ENCODE data around the gene STK33.

- no peak for TF ChIP-seq POLR2AphosphoS5 (IDR thresholded peaks at IDR 0.05; ENCODE audit: low read depth, low read length)
- no peak for TF ChIP-seq POLR2A (IDR thresholded peaks at IDR 0.05; ENCODE audit: low read depth, low read length)
- TF ChIP-seq TAF1 (IDR thresholded peaks at IDR 0.05; ENCODE audit: low read depth, low read length), result no peak
- no peak for TF ChIP-seq PAX5 (IDR thresholded peaks at IDR 0.05; ENCODE audit: insufficient read depth, low read length, severe bottlenecking)
These were observed 62.0 kb downstream of the STK33 start for GRCh38 chr11:8531982-8532381.

All from GM12891 (cell line).